GM12878 (cell line): Measurements from ENCODE around the gene MT1B. TPM values are rescaled to one million over a fixed set of nuclear protein-coding genes. Genes with fewer than 3 reads are reported as not detected.

Experiments
- ATAC-seq: fragments of 200-7000 bp; cut with Tn5 transposase; 3 replicates; pipeline ENCODE4 v1.9.1; 2020; ENCODE audit warnings: mild to moderate bottlenecking, moderate library complexity
- BruUV-seq: library from RNA; stranded (reverse); fragments of 400-500 nt; replicated peaks from 2 replicates; lab custom pipeline; 2021; lab: Mats Ljungman, UMichigan
- CTCF ChIA-PET: fragments of 300-600 bp; sonication (Branson Sonifier 250); formaldehyde crosslinking; extraction: SDS; loops from one replicate; lab custom pipeline; 2021; ENCODE audit warnings: inconsistent platforms; lab: Yijun Ruan, JAX
- POLR2A ChIA-PET: fragments of 350-600 bp; formaldehyde crosslinking; extraction: SDS; loops from one replicate; lab custom pipeline; 2021; ENCODE audit warnings: inconsistent platforms; lab: Charles Lee
- RAD21 ChIA-PET: fragments of 300-600 bp; sonication (Branson Sonifier 250); formaldehyde crosslinking; loops from one replicate; lab custom pipeline; 2023; ENCODE audit warnings: antibody characterized with exemption; ENCODE audit not compliant: unreplicated experiment; lab: Charles Lee
- SMC1A ChIA-PET: fragments of 300-600 bp; sonication (Branson Sonifier 250); formaldehyde crosslinking; loops from one replicate; lab custom pipeline; 2023; ENCODE audit not compliant: unreplicated experiment, uncharacterized antibody; lab: Charles Lee
- DNase-seq: peaks from one replicate; pipeline ENCODE4 v3.0.0-alpha.2; 2011; ENCODE audit warnings: low read depth, low spot score
- FAIRE-seq: peaks from 3 replicates; lab custom pipeline; 2011; peaks lifted over from hg19 to GRCh38; lab: Jason Lieb, UNC
- H2AFZ ChIP-seq: 2 replicates; pipeline ENCODE4 v1.6.0; 2011; ENCODE audit warnings: low read depth, low read length, control low read depth; ENCODE audit not compliant: control insufficient read depth
- H3K27ac ChIP-seq: 2 replicates; pipeline ENCODE4 v1.5.1; 2011; ENCODE audit warnings: control low read depth; ENCODE audit not compliant: control insufficient read depth, insufficient read depth
- H3K27me3 ChIP-seq, 2 experiments: replicated peaks in 1 of 2; 2 replicates each; pipeline versions ENCODE4 v1.6.0 to v1.6.1; 2011; ENCODE audit warnings: low read length in 1 of 2; ENCODE audit not compliant: control insufficient read depth in 2 of 2, insufficient read depth in 2 of 2
- H3K36me3 ChIP-seq, 2 experiments: 2 replicates each; pipeline ENCODE4 v1.5.1; 2011; ENCODE audit warnings: low read length in 1 of 2; ENCODE audit not compliant: control insufficient read depth in 2 of 2, insufficient read depth in 2 of 2
- H3K4me1 ChIP-seq: 2 replicates; pipeline ENCODE4 v1.6.1; 2011; ENCODE audit warnings: mild to moderate bottlenecking, low read length, moderate library complexity, mixed read lengths; ENCODE audit not compliant: control insufficient read depth, insufficient read depth
- H3K4me2 ChIP-seq: 2 replicates; pipeline ENCODE4 v1.6.0; 2011; ENCODE audit warnings: control low read depth; ENCODE audit not compliant: control insufficient read depth, insufficient read depth
- H3K4me3 ChIP-seq: fragments of 200-600 bp; sonication (generic); 2 replicates; pipeline ENCODE4 v1.5.1; 2016
- H3K79me2 ChIP-seq: 2 replicates; pipeline ENCODE4 v1.6.0; 2011; ENCODE audit warnings: low read length; ENCODE audit not compliant: control insufficient read depth, insufficient read depth
- H3K9ac ChIP-seq: 2 replicates; pipeline ENCODE4 v1.8.0; 2011; ENCODE audit warnings: low read length, control low read depth, mixed read lengths; ENCODE audit not compliant: control insufficient read depth, insufficient read depth
- H3K9me3 ChIP-seq: replicated peaks from 3 replicates; pipeline ENCODE4 v1.5.1; 2011; ENCODE audit warnings: mild to moderate bottlenecking, low read length; ENCODE audit not compliant: control insufficient read depth, insufficient read depth
- H4K20me1 ChIP-seq: 2 replicates; pipeline ENCODE4 v1.6.0; 2011; ENCODE audit not compliant: control insufficient read depth, insufficient read depth
- BMI1 ChIP-seq: fragments of 450-650 bp; IDR thresholded peaks from 2 replicates; pipeline ENCODE4 v1.6.1; 2016; ENCODE audit warnings: mild to moderate bottlenecking, moderate library complexity, borderline replicate concordance
- CBX5 ChIP-seq: sonication (generic); IDR thresholded peaks from 2 replicates; pipeline ENCODE4 v1.6.1; 2016; ENCODE audit warnings: low read depth, moderate library complexity, mild to moderate bottlenecking, inconsistent platforms
- CHD1 ChIP-seq: IDR thresholded peaks from 2 replicates; pipeline ENCODE4 v1.6.1; 2012; ENCODE audit warnings: low read depth, low read length, improper control_type of control experiment
- CHD2 ChIP-seq: IDR thresholded peaks from 2 replicates; pipeline ENCODE4 v1.6.1; 2011; ENCODE audit warnings: low read depth, low read length, improper control_type of control experiment, borderline replicate concordance
- HDGF ChIP-seq: fragments of 450-650 bp; IDR thresholded peaks from 2 replicates; pipeline ENCODE4 v1.6.1; 2016; ENCODE audit warnings: antibody characterized with exemption
- MYC ChIP-seq: IDR thresholded peaks from 2 replicates; pipeline ENCODE4 v1.6.1; 2011; ENCODE audit warnings: mild to moderate bottlenecking, low read length, moderate library complexity, inconsistent platforms; ENCODE audit not compliant: insufficient read depth, insufficient replicate concordance, insufficient read length, severe bottlenecking
- NFYB ChIP-seq: IDR thresholded peaks from 2 replicates; pipeline ENCODE4 v1.6.1; 2011; ENCODE audit warnings: low read depth, mild to moderate bottlenecking, low read length, improper control_type of control experiment, moderate library complexity; ENCODE audit not compliant: insufficient read depth
- PKNOX1 ChIP-seq: fragments of 450-650 bp; IDR thresholded peaks from 2 replicates; pipeline ENCODE4 v1.6.1; 2016; ENCODE audit warnings: mild to moderate bottlenecking
- RAD21 ChIP-seq: IDR thresholded peaks from 2 replicates; pipeline ENCODE4 v1.6.1; 2011; ENCODE audit warnings: mild to moderate bottlenecking, low read depth, low read length, moderate library complexity; ENCODE audit not compliant: insufficient read depth
- USF1 ChIP-seq: IDR thresholded peaks from 2 replicates; pipeline ENCODE4 v1.6.1; 2011; ENCODE audit warnings: borderline replicate concordance, low read depth, mild to moderate bottlenecking, moderate library complexity, mixed read lengths, low read length; ENCODE audit not compliant: insufficient read depth; ENCODE audit errors: extremely low read length
- WRNIP1 ChIP-seq: IDR thresholded peaks from 2 replicates; pipeline ENCODE4 v1.6.1; 2011; ENCODE audit warnings: low read depth, low read length, improper control_type of control experiment, borderline replicate concordance
- ZBTB40 ChIP-seq: fragments of 450-650 bp; IDR thresholded peaks from 2 replicates; pipeline ENCODE4 v1.6.1; 2016; ENCODE audit warnings: mild to moderate bottlenecking, moderate library complexity, borderline replicate concordance
- ZNF207 ChIP-seq: fragments of 450-650 bp; IDR thresholded peaks from 2 replicates; pipeline ENCODE4 v1.6.1; 2014; ENCODE audit warnings: antibody characterized with exemption, mild to moderate bottlenecking, borderline replicate concordance
- ZNF217 ChIP-seq: fragments of 450-650 bp; IDR thresholded peaks from 2 replicates; pipeline ENCODE4 v1.6.1; 2017; ENCODE audit warnings: antibody characterized with exemption, mild to moderate bottlenecking
- ZSCAN29 ChIP-seq: fragments of 450-650 bp; IDR thresholded peaks from 2 replicates; pipeline ENCODE4 v1.6.1; 2017; ENCODE audit warnings: mild to moderate bottlenecking, moderate library complexity
- whole genome bisulfite sequencing: methylation state at CpG from one replicate; pipeline ENCODE4 v1.1.6; 2016; ENCODE audit warnings: low lambda C conversion rate; ENCODE audit not compliant: insufficient replicate concordance, insufficient coverage; ENCODE audit errors: missing lambda C conversion rate; 5-methylcytosine and 5-hydroxymethylcytosine counted together
- in situ Hi-C: fragments of 300-500 bp; cut with MboI; formaldehyde crosslinking; loops from 9 replicates; pipeline ENCODE4 v1.14.3; 2018; ENCODE audit warnings: mixed read lengths
- intact Hi-C: fragments of 100-400 bp; cut with micrococcal nuclease; formaldehyde crosslinking; loops from one replicate; pipeline ENCODE4 v1.14.2; 2022; ENCODE audit not compliant: unreplicated experiment
- polyA plus RNA-seq, 11 experiments: library from polyadenylated mRNA; depleted of rRNA in 4 of 11; unstranded in 6 of 11; stranded (reverse) in 5 of 11; fragments of >200 nt; fragmentation: Nextera tagmentation in 4 of 11; fragmentation: Illumina TruSeq in 1 of 11; extraction: Ambion mirVana in 4 of 11; extraction: Trizol in 1 of 11; gene quantifications; 1 replicate in 1 of 11; 2 replicates in 10 of 11; pipeline versions ENCODE4 v1.2.1 to v1.2.3, GENCODE V29; 2011 to 2016; ENCODE audit warnings: inconsistent platforms in 2 of 11, missing spikeins in 2 of 11, low read depth in 1 of 11
- total RNA-seq, 4 experiments: library from RNA; depleted of rRNA in 3 of 4; stranded (reverse); fragments of >200 nt in 3 of 4; fragmentation: Illumina TruSeq in 1 of 4; extraction: Trizol in 1 of 4; gene quantifications; 2 replicates each; pipeline versions ENCODE4 v1.2.1 to v1.2.3, GENCODE V29; 2013 to 2021

The MT1B gene
- total and polyA plus RNA-seq, 10 of the 15 experiments (the other 5 are each of a cell fraction or from before 2014, with no cell fraction given): not detected

GRCh38 chr16:56636616-56637413 lies 14.9 kb upstream of the MT1B start:
- Histone ChIP-seq H3K27me3 (peaks cover 18 to 24% of the 10 kb centered on the region in 2 experiments), H3K9me3 (no peaks in the 10 kb centered on the region), H4K20me1 (no peaks in the 10 kb centered on the region), H3K4me2 (no peak overlapping the region), H3K4me3 (no peak overlapping the region), H3K36me3 (no peaks in the 10 kb centered on the region), H3K9ac (no peak overlapping the region), H3K79me2 (no peaks in the 10 kb centered on the region), H3K4me1 (no peaks in the 10 kb centered on the region), H3K27ac (no peak overlapping the region), H2AFZ (no peak overlapping the region)
- ChIA-PET RAD21 (no interaction called here), POLR2A (no interaction called here), CTCF (no interaction called here), SMC1A (no interaction called here)
- DNase-seq (no peak), FAIRE-seq (no peak), ATAC-seq (no peak)
- 11% methylated on average over 9 of the region's 9 CpGs for WGBS
- in situ Hi-C loops: no loop called here
- no TSS peak for BruUV-seq
- intact Hi-C loops: no loop called here
- TF ChIP-seq USF1 (no peak), BMI1 (no peak), CBX5 (no peak), HDGF (no peak), ZSCAN29 (no peak), ZBTB40 (no peak), PKNOX1 (no peak), ZNF217 (no peak), RAD21 (no peak), WRNIP1 (no peak), ZNF207 (no peak), CHD2 (no peak), MYC (no peak), NFYB (no peak), CHD1 (no peak)
